ENCODE measurements around the gene ZNF761.
"Not testable (repeated sequence)": the region's sequence is repeated elsewhere in the genome, so short reads cannot be mapped to it uniquely, and the experiment has no call there.

Gene ZNF761

DNA sequence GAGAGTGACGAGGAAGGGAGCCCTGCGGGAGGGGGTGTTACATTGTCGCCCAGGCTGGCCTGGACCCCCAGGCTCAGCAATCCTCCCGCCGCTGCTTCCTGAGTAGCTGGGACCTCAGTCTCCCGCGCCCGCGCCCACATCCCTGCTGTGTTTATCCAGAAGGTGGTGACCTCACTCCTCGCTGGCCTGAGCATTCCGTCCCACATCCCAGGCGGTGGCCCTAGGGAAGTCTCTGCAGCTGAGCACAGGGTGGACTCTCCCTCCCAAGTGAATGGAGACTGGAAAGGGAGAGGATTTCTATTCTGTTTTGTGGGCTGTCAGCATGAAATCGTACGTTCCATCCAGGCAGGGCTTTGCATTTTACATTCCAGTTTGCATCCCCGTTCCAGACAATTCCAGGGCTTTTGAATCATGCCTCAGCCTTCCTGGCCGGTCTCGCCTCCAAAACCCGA is 37.2 kb upstream of the ZNF761 start:
- Histone ChIP-seq H3K27me3 (ENCODE audit: insufficient read depth, poor library complexity, severe bottlenecking) (no peaks in the 10 kb centered on the region), H3K4me3 (ENCODE audit: severe bottlenecking) (peak overlapping the region; percentile 62), H3K36me3 (ENCODE audit: low read depth) (peaks cover 17% of the 10 kb centered on the region), H3K27ac (ENCODE audit: poor library complexity, severe bottlenecking) (peak overlapping the region; percentile 35), H3K4me1 (ENCODE audit: insufficient read depth, poor library complexity, severe bottlenecking) (peaks cover 4% of the 10 kb centered on the region), H3K9me3 (ENCODE audit: severe bottlenecking) (no peaks in the 10 kb centered on the region)
- ATAC-seq (ENCODE audit: low read depth) (peak; percentile 31), DNase-seq (ENCODE audit: low spot score) (no peak)
- TF ChIP-seq, protein P1, sequence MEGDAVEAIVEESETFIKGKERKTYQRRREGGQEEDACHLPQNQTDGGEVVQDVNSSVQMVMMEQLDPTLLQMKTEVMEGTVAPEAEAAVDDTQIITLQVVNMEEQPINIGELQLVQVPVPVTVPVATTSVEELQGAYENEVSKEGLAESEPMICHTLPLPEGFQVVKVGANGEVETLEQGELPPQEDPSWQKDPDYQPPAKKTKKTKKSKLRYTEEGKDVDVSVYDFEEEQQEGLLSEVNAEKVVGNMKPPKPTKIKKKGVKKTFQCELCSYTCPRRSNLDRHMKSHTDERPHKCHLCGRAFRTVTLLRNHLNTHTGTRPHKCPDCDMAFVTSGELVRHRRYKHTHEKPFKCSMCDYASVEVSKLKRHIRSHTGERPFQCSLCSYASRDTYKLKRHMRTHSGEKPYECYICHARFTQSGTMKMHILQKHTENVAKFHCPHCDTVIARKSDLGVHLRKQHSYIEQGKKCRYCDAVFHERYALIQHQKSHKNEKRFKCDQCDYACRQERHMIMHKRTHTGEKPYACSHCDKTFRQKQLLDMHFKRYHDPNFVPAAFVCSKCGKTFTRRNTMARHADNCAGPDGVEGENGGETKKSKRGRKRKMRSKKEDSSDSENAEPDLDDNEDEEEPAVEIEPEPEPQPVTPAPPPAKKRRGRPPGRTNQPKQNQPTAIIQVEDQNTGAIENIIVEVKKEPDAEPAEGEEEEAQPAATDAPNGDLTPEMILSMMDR (IDR thresholded peaks at IDR 0.05; ENCODE audit: poor library complexity, severe bottlenecking) = no peak

DNA sequence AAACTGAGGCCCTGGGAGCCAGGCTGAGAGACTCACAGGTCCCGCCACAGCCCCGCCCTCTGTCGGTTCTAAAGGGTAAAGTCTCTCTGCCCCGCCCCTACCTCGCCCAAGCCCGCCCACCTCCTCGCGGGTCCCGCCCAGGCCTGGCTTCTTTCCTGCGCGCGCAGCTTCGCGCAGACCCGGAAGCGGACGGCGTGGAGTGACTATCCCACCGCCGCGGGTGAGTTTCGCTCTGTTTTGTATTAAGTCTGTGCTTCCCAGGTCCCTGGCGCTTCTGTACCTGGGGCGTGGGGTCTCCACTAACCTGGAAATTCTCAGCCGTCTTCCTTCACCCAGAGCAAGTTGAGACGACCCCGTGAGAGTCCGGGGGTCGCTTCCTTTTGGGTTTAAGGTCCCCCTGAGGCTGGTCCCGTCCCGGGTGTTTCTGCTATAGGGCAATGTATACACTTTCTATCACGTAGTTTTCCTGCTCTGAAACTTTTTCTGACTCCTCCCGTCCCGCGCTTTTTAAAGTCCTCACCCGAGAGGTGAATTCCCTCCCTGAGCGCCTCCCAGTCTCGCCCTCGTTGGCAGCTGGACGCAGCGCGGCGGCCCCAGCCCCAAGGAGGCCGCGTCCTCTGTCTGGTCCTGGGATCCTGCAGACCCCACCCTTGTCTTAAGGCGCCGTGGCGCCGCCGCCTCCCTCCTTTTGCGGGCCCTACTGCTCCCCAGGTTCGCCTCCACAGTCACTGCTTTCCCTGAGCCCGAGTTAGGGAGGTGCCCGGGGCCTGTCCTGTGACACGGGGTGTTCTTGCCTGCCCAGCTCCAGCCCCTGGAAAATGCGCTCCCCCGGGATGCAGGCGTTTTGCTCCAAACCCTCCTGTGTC is 36.6 kb upstream of the ZNF761 start, which contains the start of gene ZNF765:
Gene ZNF765, plus strand, starts transcription at position 176 of the 866 bp plus-strand sequence. CDS start 2,867 bp downstream, outside the sequence.
- TF ChIP-seq, protein P1 (IDR thresholded peaks at IDR 0.05; ENCODE audit: poor library complexity, severe bottlenecking) = peak; percentile 45
- Histone ChIP-seq H3K27ac (ENCODE audit: poor library complexity, severe bottlenecking) (peak within 1 kb of the TSS; percentile 35), H3K9me3 (ENCODE audit: severe bottlenecking) (no peaks in the 10 kb centered on the region), H3K4me1 (ENCODE audit: insufficient read depth, poor library complexity, severe bottlenecking) (peaks cover 4% of the 10 kb centered on the region), H3K27me3 (ENCODE audit: insufficient read depth, poor library complexity, severe bottlenecking) (no peaks in the 10 kb centered on the region), H3K36me3 (ENCODE audit: low read depth) (peaks cover 23% of the 10 kb centered on the region), H3K4me3 (ENCODE audit: severe bottlenecking) (peak within 1 kb of the TSS; percentile 62)
- ATAC-seq (ENCODE audit: low read depth) = peak; percentile 92
- peak; percentile 90 for DNase-seq (ENCODE audit: low spot score)

DNA sequence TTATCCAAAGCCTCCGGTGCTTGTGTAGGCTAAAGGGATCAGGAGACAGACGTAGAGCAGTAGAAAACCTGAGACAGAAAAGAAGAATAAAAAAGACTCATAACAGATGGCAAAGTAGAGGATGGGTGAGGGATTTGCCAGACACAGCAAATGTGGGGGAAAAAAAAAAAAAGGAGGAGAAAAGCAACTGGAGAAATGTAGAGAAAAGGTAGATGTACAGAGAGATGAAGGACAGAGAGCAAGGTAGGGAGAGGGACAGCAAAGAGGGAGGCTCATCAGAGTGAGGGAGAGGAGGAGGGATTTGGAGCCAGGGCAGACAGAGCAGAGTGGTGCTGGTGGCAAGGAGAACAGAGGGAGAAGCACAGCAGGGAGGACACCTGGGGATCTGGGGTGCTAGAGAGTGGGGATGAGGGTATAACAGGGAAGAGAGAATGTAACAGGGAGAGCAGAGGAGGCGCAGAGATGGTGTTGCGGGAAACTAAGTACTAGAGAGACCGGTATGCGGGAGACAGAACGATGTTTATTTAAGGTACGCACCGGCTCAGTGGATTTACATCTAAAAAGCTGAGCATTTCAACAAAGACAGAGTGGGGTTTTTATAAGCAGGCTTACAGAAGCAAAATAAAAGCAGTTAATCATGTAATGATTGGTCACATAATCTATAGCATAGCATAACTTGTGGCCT is 35.8 kb upstream of the ZNF761 start:
- not testable (repeated sequence) for H3K9me3 ChIP-seq (ENCODE audit: severe bottlenecking)

DNA sequence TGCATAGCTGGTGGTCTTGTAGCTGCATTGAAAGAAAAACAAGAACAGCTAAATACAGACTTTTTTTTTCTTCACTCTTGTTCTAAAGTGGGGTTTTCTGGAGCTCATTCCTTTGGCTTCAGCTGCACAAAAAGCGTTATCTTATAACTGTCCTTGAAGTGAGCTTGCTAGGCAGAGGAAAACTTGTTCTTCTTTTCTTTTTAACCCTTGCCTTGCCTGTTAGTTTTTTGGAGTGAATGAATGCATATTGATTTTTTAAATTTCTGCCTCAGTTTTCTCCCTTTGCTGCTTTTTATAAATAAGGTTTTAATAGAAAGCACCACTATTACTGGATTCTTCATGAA is 35.3 kb upstream of the ZNF761 start:
- H3K27ac ChIP-seq (ENCODE audit: poor library complexity, severe bottlenecking) = no peak overlapping the region
- H3K4me3 ChIP-seq (ENCODE audit: severe bottlenecking) = peak overlapping the region; percentile 62
- no peaks in the 10 kb centered on the region for H3K9me3 ChIP-seq (ENCODE audit: severe bottlenecking)
- peaks cover 4% of the 10 kb centered on the region for H3K4me1 ChIP-seq (ENCODE audit: insufficient read depth, poor library complexity, severe bottlenecking)
- ATAC-seq (ENCODE audit: low read depth) (no peak), DNase-seq (ENCODE audit: low spot score) (no peak)
- TF ChIP-seq, protein P1 (IDR thresholded peaks at IDR 0.05; ENCODE audit: poor library complexity, severe bottlenecking) = no peak
- H3K27me3 ChIP-seq (ENCODE audit: insufficient read depth, poor library complexity, severe bottlenecking) = no peaks in the 10 kb centered on the region
- peaks cover 33% of the 10 kb centered on the region for H3K36me3 ChIP-seq (ENCODE audit: low read depth)

More for the DNA sequence above, 35.8 kb upstream of the ZNF761 start:
- Histone ChIP-seq H3K27ac (ENCODE audit: poor library complexity, severe bottlenecking) (peak overlapping the region; percentile 35), H3K4me3 (ENCODE audit: severe bottlenecking) (peak overlapping the region; percentile 62), H3K36me3 (ENCODE audit: low read depth) (peaks cover 28% of the 10 kb centered on the region)
- not testable (repeated sequence) for H3K27me3 ChIP-seq (ENCODE audit: insufficient read depth, poor library complexity, severe bottlenecking); ATAC-seq (ENCODE audit: low read depth); DNase-seq (ENCODE audit: low spot score); H3K4me1 ChIP-seq (ENCODE audit: insufficient read depth, poor library complexity, severe bottlenecking)

DNA sequence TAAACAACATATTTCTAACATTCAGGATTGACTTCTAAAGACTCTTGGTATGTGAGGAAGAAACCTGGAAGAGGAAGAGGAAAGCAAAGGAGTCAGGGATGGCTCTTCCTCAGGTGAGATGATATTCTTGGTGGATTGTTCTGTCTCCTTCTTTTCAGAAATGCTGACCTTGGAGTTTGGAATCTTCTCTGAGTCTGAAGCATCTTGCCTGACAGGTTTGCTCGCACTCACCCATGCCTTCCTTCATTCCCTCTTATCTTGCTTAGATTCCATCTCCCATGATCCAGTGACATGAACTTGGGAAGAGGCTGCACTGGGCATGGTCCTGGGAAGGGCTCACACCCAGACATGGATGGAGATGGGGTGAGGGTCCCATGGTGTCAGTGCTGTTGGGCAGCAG is 33.9 kb upstream of the ZNF761 start:
- not testable (repeated sequence) for ATAC-seq (ENCODE audit: low read depth)

More for the DNA sequence above, 33.9 kb upstream of the ZNF761 start:
- peaks cover 42% of the 10 kb centered on the region for H3K36me3 ChIP-seq (ENCODE audit: low read depth)
- H3K9me3 ChIP-seq (ENCODE audit: severe bottlenecking); DNase-seq (ENCODE audit: low spot score); H3K4me1 ChIP-seq (ENCODE audit: insufficient read depth, poor library complexity, severe bottlenecking); H3K27ac ChIP-seq (ENCODE audit: poor library complexity, severe bottlenecking); H3K4me3 ChIP-seq (ENCODE audit: severe bottlenecking); H3K27me3 ChIP-seq (ENCODE audit: insufficient read depth, poor library complexity, severe bottlenecking): not testable (repeated sequence)
